Left lung (tissue), 10 donors: ENCODE measurements around the gene CPM. TPM values are rescaled to one million over a fixed set of nuclear protein-coding genes. Genes with fewer than 3 reads are reported as not detected.
A peak's percentile ranks its signal among the peaks of the same experiment; 100 is the strongest.

Experiments
- ATAC-seq: fragments of 200-7000 bp; cut with Tn5 transposase; one replicate; pipeline ENCODE4 v1.9.1; 2020; ENCODE audit warnings: moderate library complexity
- DNase-seq, 4 donors: peaks; one replicate each; pipeline ENCODE4 v3.0.0-alpha.2; 2013 to 2020
- H3K27ac ChIP-seq, 2 donors: fragments of 200-600 bp; sonication (generic) in 1 of 2; one replicate each; pipeline versions ENCODE4 v1.5.0 to v1.8.0; 2020 to 2021
- H3K27me3 ChIP-seq, 2 donors: fragments of 200-600 bp; sonication (generic) in 1 of 2; one replicate each; pipeline versions ENCODE4 v1.5.0 to v1.8.0; 2020 to 2021
- H3K36me3 ChIP-seq, 2 donors: fragments of 200-600 bp; sonication (generic) in 1 of 2; one replicate each; pipeline versions ENCODE4 v1.5.0 to v1.8.0; 2020 to 2021
- H3K4me1 ChIP-seq, 2 donors: fragments of 200-600 bp; one replicate each; pipeline ENCODE4 v1.8.0; 2021
- H3K4me3 ChIP-seq, 2 donors: fragments of 200-600 bp; sonication (generic) in 1 of 2; one replicate each; pipeline versions ENCODE4 v1.5.0 to v1.8.0; 2020 to 2021; ENCODE audit warnings: mild to moderate bottlenecking in 1 of 2
- H3K9me3 ChIP-seq, 2 donors: fragments of 200-600 bp; sonication (generic) in 1 of 2; one replicate each; pipeline versions ENCODE4 v1.5.0 to v1.8.0; 2020 to 2021
- CTCF ChIP-seq, 2 donors: fragments of 200-600 bp; sonication (generic) in 1 of 2; IDR thresholded peaks; one replicate each; pipeline versions ENCODE4 v1.5.0 to v1.8.0; 2021; ENCODE audit warnings: antibody characterized with exemption in 2 of 2
- intact Hi-C, 2 donors: fragments of 100-400 bp; cut with DNase I; formaldehyde crosslinking; loops; one replicate each; pipeline versions ENCODE4 v1.11.2 to v1.14.2; 2022
- polyA plus RNA-seq, 6 donors: library from polyadenylated mRNA; unstranded; fragments of 120-200 nt; gene quantifications; one replicate each; pipeline ENCODE4 v1.2.1, GENCODE V29; 2013; ENCODE audit not compliant: insufficient read length in 6 of 6
- total RNA-seq, 2 donors: library from RNA; stranded (reverse); fragmentation: NEBNext Ultra II Directional; extraction: Animal tissue kit (Norgen Biotek cat#: 25700); gene quantifications; one replicate each; pipeline ENCODE4 v1.2.1, GENCODE V29; 2021
- donor health status: DM: no; HTN: yes; CAD: no.
- donor health status: DM: no; HTN: no; CAD: no.

CPM gene
- total and polyA plus RNA-seq, 8 donors: 180 to 708 (median 336) TPM

- Histone ChIP-seq H3K4me3 (no peak overlapping the region), H3K4me1 (peaks cover 0 to 19% of the 10 kb centered on the region in 2 donors), H3K9me3 (peaks cover 0 to 13% of the 10 kb centered on the region in 2 donors), H3K27me3 (no peaks in the 10 kb centered on the region), H3K27ac (peak overlapping the region in 1 of 2 donors; percentile 30), H3K36me3 (no peaks in the 10 kb centered on the region)
- intact Hi-C loops: no loop called here
- peak; percentile 36 for ATAC-seq
- no peak for TF ChIP-seq CTCF (IDR thresholded peaks at IDR 0.05)
- DNase-seq: no peak
Measured at GRCh38 chr12:68978678-68979077, 45.7 kb upstream of the CPM start.

- no peak for TF ChIP-seq CTCF (IDR thresholded peaks at IDR 0.05)
- intact Hi-C loops: no loop called here
- ATAC-seq: peak; percentile 43
Measured at GRCh38 chr12:68977909-68978610, 45.1 kb upstream of the CPM start.

GRCh38 chr12:68977335-68977734 is 44.4 kb upstream of the CPM start:
- peak; percentile 12 for ATAC-seq
- no peak overlapping the region for H3K4me3 ChIP-seq
- intact Hi-C loops: no loop called here
- no peak for DNase-seq
- H3K4me1 ChIP-seq: peaks cover 0 to 26% of the 10 kb centered on the region in 2 donors
- no peaks in the 10 kb centered on the region for H3K27me3 ChIP-seq
- H3K9me3 ChIP-seq: peaks cover 0 to under 1% of the 10 kb centered on the region in 2 donors
- no peak overlapping the region for H3K27ac ChIP-seq
- no peaks in the 10 kb centered on the region for H3K36me3 ChIP-seq
- TF ChIP-seq CTCF (IDR thresholded peaks at IDR 0.05): no peak

More at GRCh38 chr12:68977909-68978610, 45.1 kb upstream of the CPM start:
- Histone ChIP-seq H3K27ac (peak overlapping the region in 1 of 2 donors; percentile 30), H3K27me3 (no peaks in the 10 kb centered on the region), H3K4me3 (no peak overlapping the region), H3K9me3 (peaks cover 0 to 8% of the 10 kb centered on the region in 2 donors), H3K36me3 (no peaks in the 10 kb centered on the region), H3K4me1 (peaks cover 0 to 20% of the 10 kb centered on the region in 2 donors)
- DNase-seq: no peak

- no peaks in the 10 kb centered on the region for H3K36me3 ChIP-seq
- intact Hi-C loops: no loop called here
- H3K4me3 ChIP-seq: no peak overlapping the region
- ATAC-seq (no peak), DNase-seq (no peak)
- no peaks in the 10 kb centered on the region for H3K27me3 ChIP-seq
- H3K9me3 ChIP-seq: no peaks in the 10 kb centered on the region
- H3K27ac ChIP-seq: no peak overlapping the region
- peaks cover 0 to 34% of the 10 kb centered on the region in 2 donors for H3K4me1 ChIP-seq
- TF ChIP-seq CTCF (IDR thresholded peaks at IDR 0.05): no peak
Measured at GRCh38 chr12:68976395-68976841, 43.4 kb upstream of the CPM start.

GRCh38 chr12:68975811-68976210 is 42.8 kb upstream of the CPM start:
- no peaks in the 10 kb centered on the region for H3K36me3 ChIP-seq
- no peak overlapping the region for H3K27ac ChIP-seq
- H3K9me3 ChIP-seq: no peaks in the 10 kb centered on the region
- no peak overlapping the region for H3K4me3 ChIP-seq
- peaks cover 0 to 37% of the 10 kb centered on the region in 2 donors for H3K4me1 ChIP-seq
- DNase-seq (no peak), ATAC-seq (no peak)
- no peaks in the 10 kb centered on the region for H3K27me3 ChIP-seq
- intact Hi-C loops: no loop called here
- TF ChIP-seq CTCF (IDR thresholded peaks at IDR 0.05): no peak
